Pancreas (tissue), 10 donors: Measurements from ENCODE around the gene NCS1. TPM values are rescaled to one million over a fixed set of nuclear protein-coding genes. Genes with fewer than 3 reads are reported as not detected.

Experiments
- ATAC-seq, 4 donors: fragments of 200-7000 bp; cut with Tn5 transposase; one replicate each; pipeline versions ENCODE4 v1.8.0 to v1.9.1; 2020; ENCODE audit warnings: mild to moderate bottlenecking in 4 of 4, moderate library complexity in 4 of 4
- DNase-seq, 6 donors: peaks; one replicate each; pipeline ENCODE4 v3.0.0-alpha.2; 2020
- FAIRE-seq: peaks from 2 replicates; lab custom pipeline; 2012; peaks lifted over from hg19 to GRCh38; lab: Jason Lieb, UNC
- H3K27ac ChIP-seq, 4 donors: fragments of 200-600 bp; sonication (generic); 1 replicate in 3 of 4; 2 replicates in 1 of 4; pipeline versions ENCODE4 v1.5.0 to v1.8.0; 2020
- H3K27me3 ChIP-seq, 4 donors: fragments of 200-600 bp; one replicate each; pipeline ENCODE4 v1.8.0; 2021
- H3K36me3 ChIP-seq, 3 donors: fragments of 200-600 bp; sonication (generic) in 1 of 3; one replicate each; pipeline versions ENCODE4 v1.5.0 to v1.8.0; 2020 to 2021
- H3K4me1 ChIP-seq, 3 donors: fragments of 200-600 bp; one replicate each; pipeline ENCODE4 v1.8.0; 2021
- H3K4me3 ChIP-seq, 4 donors: fragments of 200-600 bp; sonication (generic) in 2 of 4; one replicate each; pipeline versions ENCODE4 v1.5.0 to v1.8.0; 2020 to 2021
- H3K9me3 ChIP-seq, 4 donors: fragments of 200-600 bp; one replicate each; pipeline ENCODE4 v1.8.0; 2021
- WGBS, 2 donors: extraction: QIAGEN DNeasy Blood & Tissue Kit; methylation state at CpG; one replicate each; pipeline ENCODE4 v1.1.7; 2013; 5-methylcytosine and 5-hydroxymethylcytosine counted together
- intact Hi-C, 3 donors: fragments of 100-400 bp; cut with DNase I; formaldehyde crosslinking; loops; one replicate each; pipeline versions ENCODE4 v1.11.1 to v1.14.2; 2022
- polyA plus RNA-seq, 2 donors: library from polyadenylated mRNA; stranded (reverse); fragments of 200-250 nt; gene quantifications; one replicate each; pipeline ENCODE4 v1.2.3, GENCODE V29; 2013
- total RNA-seq, 6 donors: library from RNA; stranded (reverse); fragmentation: NEBNext Ultra II Directional in 4 of 6; extraction: Animal tissue kit (Norgen Biotek cat#: 25700) in 4 of 6; gene quantifications; one replicate each; pipeline versions ENCODE4 v1.2.1 to v1.2.4, GENCODE V29; 2021 to 2023
- TF ChIP-seq, protein P1 (sequence below), 4 donors: fragments of 200-600 bp; sonication (generic) in 3 of 4; IDR thresholded peaks; one replicate each; pipeline versions ENCODE4 v1.5.0 to v1.8.0; 2021; ENCODE audit warnings: antibody characterized with exemption in 4 of 4
- donor health status: healthy with polysubstance abuse.
- donor health status: DM: no; HTN: no; CAD: no; lungs with moderate emphysema.
- donor health status: DM: no; HTN: no; CAD: no.
- donor health status: control.
- donor health status: control.
- donor health status: Bipolar disorder and iron deficiency.
- donor health status: DM: yes; HTN: yes; CAD: no.
- donor health status: DM: no; HTN: no; CAD: no.
- donor health status: DM: no; HTN: no; CAD: no.
- donor health status: DM: yes; HTN: yes; CAD: no.

The NCS1 gene
- total and polyA plus RNA-seq, 8 donors = 3.0 to 8.6 (median 4.9) TPM

DNA sequence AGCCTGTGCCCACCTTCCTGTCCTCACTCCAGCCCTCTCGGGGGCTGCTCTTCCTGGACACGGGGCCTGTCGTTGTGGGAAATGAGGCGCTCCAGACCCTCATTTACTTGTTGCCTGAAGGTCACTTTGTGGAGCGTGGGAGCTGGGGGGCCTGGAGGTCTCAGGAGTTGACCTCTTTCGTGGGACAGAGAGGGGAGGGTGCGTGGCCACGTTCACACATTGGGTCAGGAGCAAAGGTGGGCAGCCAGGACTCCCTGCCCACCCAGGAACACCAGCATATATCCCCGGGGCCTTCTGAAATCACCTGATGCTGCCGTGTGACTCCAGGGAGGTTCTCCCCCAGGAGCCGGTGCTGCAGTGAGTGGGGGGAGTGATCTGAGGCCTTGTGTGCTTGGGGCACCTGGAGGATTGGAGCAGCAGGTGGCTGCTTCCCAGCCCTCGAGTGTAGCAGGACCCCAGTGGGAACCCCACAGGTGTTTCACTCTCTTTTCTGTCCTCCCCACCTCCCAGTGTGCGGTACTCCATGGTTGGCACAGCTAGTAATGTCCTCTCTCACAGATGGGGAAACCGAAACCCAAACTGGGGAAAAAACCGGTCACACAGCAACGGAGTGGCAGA lies 20.3 kb downstream of the NCS1 start:
- H3K9me3 ChIP-seq = no peaks in the 10 kb centered on the region
- no peak overlapping the region for H3K27ac ChIP-seq
- peak in 5 of 6 donors; percentile 28 to 83 (median 62) for DNase-seq

GRCh38 chr9:130193103-130193502 lies 20.9 kb downstream of the NCS1 start:
- ATAC-seq (peak in 3 of 4 donors; percentile 13 to 24 (median 15)), DNase-seq (peak in 1 of 6 donors; percentile 64), FAIRE-seq (no peak)
- Histone ChIP-seq H3K27ac (no peak overlapping the region), H3K27me3 (no peaks in the 10 kb centered on the region), H3K9me3 (no peaks in the 10 kb centered on the region), H3K4me1 (peaks cover 0 to 12% (median 0%) of the 10 kb centered on the region in 3 donors), H3K4me3 (peak overlapping the region in 1 of 4 donors; percentile 24), H3K36me3 (no peaks in the 10 kb centered on the region)
- TF ChIP-seq, protein P1, sequence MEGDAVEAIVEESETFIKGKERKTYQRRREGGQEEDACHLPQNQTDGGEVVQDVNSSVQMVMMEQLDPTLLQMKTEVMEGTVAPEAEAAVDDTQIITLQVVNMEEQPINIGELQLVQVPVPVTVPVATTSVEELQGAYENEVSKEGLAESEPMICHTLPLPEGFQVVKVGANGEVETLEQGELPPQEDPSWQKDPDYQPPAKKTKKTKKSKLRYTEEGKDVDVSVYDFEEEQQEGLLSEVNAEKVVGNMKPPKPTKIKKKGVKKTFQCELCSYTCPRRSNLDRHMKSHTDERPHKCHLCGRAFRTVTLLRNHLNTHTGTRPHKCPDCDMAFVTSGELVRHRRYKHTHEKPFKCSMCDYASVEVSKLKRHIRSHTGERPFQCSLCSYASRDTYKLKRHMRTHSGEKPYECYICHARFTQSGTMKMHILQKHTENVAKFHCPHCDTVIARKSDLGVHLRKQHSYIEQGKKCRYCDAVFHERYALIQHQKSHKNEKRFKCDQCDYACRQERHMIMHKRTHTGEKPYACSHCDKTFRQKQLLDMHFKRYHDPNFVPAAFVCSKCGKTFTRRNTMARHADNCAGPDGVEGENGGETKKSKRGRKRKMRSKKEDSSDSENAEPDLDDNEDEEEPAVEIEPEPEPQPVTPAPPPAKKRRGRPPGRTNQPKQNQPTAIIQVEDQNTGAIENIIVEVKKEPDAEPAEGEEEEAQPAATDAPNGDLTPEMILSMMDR (IDR thresholded peaks at IDR 0.05) = no peak
- intact Hi-C loops = no loop called here
- WGBS, 2 donors = 47 to 66% methylated on average over 9 of the region's 9 CpGs

More for the DNA sequence above, 20.3 kb downstream of the NCS1 start:
- Histone ChIP-seq H3K4me1 (peaks cover 0 to 12% (median 0%) of the 10 kb centered on the region in 3 donors), H3K27me3 (no peaks in the 10 kb centered on the region), H3K4me3 (peak overlapping the region in 1 of 4 donors; percentile 24), H3K36me3 (no peaks in the 10 kb centered on the region)
- intact Hi-C loops = no loop called here
- WGBS, 2 donors = 44 to 50% methylated on average over 16 of the region's 16 CpGs
- FAIRE-seq = no peak
- ATAC-seq = peak; percentile 57 to 89 (median 71)
- TF ChIP-seq, protein P1 (IDR thresholded peaks at IDR 0.05) = no peak

- FAIRE-seq (no peak), DNase-seq (peak in 1 of 6 donors; percentile 48), ATAC-seq (peak in 2 of 4 donors; percentile 13)
- Histone ChIP-seq H3K27ac (no peak overlapping the region), H3K27me3 (no peaks in the 10 kb centered on the region), H3K9me3 (no peaks in the 10 kb centered on the region), H3K36me3 (no peaks in the 10 kb centered on the region), H3K4me3 (no peak overlapping the region), H3K4me1 (peaks cover 0 to 12% (median 0%) of the 10 kb centered on the region in 3 donors)
- TF ChIP-seq, protein P1 (IDR thresholded peaks at IDR 0.05) = no peak
- 46 to 82% methylated on average over 25 to 27 of the region's 27 CpGs for WGBS, 2 donors
- intact Hi-C loops = no loop called here
Observed at GRCh38 chr9:130193531-130194377, 21.6 kb downstream of the NCS1 start.

DNA sequence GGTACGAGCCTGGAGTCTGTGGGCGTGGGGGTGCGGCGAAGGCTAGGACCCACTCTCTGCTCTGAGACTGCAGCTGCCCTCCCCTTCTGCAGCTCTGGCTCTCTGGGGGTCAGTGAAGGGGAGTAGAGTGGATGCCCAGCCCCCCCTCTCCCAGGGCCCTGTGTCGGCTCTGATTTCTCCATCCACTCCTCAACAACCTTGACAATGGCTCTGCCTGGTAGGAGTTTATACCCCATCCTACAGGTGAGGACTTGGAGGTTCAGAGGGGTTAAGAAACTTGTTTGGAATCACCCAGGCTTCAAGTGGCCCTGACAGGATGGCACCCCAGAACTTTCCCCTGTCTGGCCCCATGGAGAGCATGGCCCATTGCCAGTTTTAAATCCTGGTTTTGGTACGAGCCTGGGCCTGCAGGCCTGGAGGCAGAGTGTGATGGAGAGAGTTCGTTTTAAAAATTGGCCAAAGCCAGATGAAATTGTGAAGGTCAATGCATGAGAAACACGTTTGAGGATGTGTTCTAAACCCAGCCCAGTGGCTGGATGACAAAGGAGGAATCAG lies 22.3 kb downstream of the NCS1 start:
- intact Hi-C loops = no loop called here
- H3K4me3 ChIP-seq = no peak overlapping the region
- ATAC-seq (no peak), FAIRE-seq (no peak), DNase-seq (peak in 1 of 6 donors; percentile 43)
- no peaks in the 10 kb centered on the region for H3K27me3 ChIP-seq
- 48 to 79% methylated on average over 6 to 8 of the region's 8 CpGs for WGBS, 2 donors
- no peaks in the 10 kb centered on the region for H3K36me3 ChIP-seq
- no peaks in the 10 kb centered on the region for H3K9me3 ChIP-seq
- H3K27ac ChIP-seq = no peak overlapping the region
- TF ChIP-seq, protein P1 (IDR thresholded peaks at IDR 0.05) = no peak
- peaks cover 0 to 12% (median 0%) of the 10 kb centered on the region in 3 donors for H3K4me1 ChIP-seq
